MM.1S (cell line): ENCODE results near the gene FDX1.

Source experiments
- DNase-seq: peaks from one replicate; pipeline ENCODE4 v3.0.0-alpha.2; 2015
- H2AFZ ChIP-seq: fragments of 300-600 bp; sonication (generic); 2 replicates; pipeline ENCODE4 v1.6.0; 2016; ENCODE audit warnings: antibody characterized with exemption, low read length
- H3F3A ChIP-seq: fragments of 300-600 bp; sonication (generic); 2 replicates; pipeline ENCODE4 v1.6.1; 2016; ENCODE audit warnings: mild to moderate bottlenecking, antibody characterized with exemption, low read length, moderate library complexity, mixed read lengths; ENCODE audit not compliant: insufficient read depth
- H3K27ac ChIP-seq: fragments of 300-600 bp; sonication (generic); 2 replicates; pipeline ENCODE4 v1.5.1; 2016; ENCODE audit warnings: mild to moderate bottlenecking, low read length
- H3K27me3 ChIP-seq: fragments of 300-600 bp; sonication (generic); replicated peaks from 2 replicates; pipeline ENCODE4 v1.6.0; 2016; ENCODE audit warnings: low read length; ENCODE audit not compliant: insufficient read depth
- H3K36me3 ChIP-seq: fragments of 300-600 bp; sonication (generic); replicated peaks from 2 replicates; pipeline ENCODE4 v1.6.1; 2016; ENCODE audit warnings: mild to moderate bottlenecking, low read length, mixed read lengths; ENCODE audit not compliant: insufficient read depth
- H3K4me1 ChIP-seq: fragments of 300-600 bp; sonication (generic); 2 replicates; pipeline ENCODE4 v1.6.1; 2016; ENCODE audit warnings: low read length, mixed read lengths
- H3K4me2 ChIP-seq: fragments of 300-600 bp; sonication (generic); 2 replicates; pipeline ENCODE4 v1.6.0; 2016; ENCODE audit warnings: low read depth, low read length
- H3K4me3 ChIP-seq: fragments of 300-600 bp; sonication (generic); 2 replicates; pipeline ENCODE4 v1.5.1; 2016; ENCODE audit warnings: low read length, mixed read lengths
- H3K79me2 ChIP-seq: fragments of 300-600 bp; sonication (generic); 2 replicates; pipeline ENCODE4 v1.6.1; 2016; ENCODE audit warnings: mixed run types, low read length, mixed read lengths
- H3K9ac ChIP-seq: fragments of 300-600 bp; sonication (generic); 2 replicates; pipeline ENCODE4 v1.6.1; 2016; ENCODE audit warnings: low read length, mixed read lengths
- H3K9me2 ChIP-seq: fragments of 300-600 bp; sonication (generic); replicated peaks from 2 replicates; pipeline ENCODE4 v1.6.1; 2016; ENCODE audit warnings: mild to moderate bottlenecking, low read length, mixed read lengths; ENCODE audit not compliant: insufficient read depth
- H3K9me3 ChIP-seq: fragments of 300-600 bp; sonication (generic); replicated peaks from 2 replicates; pipeline ENCODE4 v1.6.1; 2016; ENCODE audit warnings: mild to moderate bottlenecking, low read length, mixed read lengths; ENCODE audit not compliant: insufficient read depth
- H4K20me1 ChIP-seq: fragments of 300-600 bp; sonication (generic); 2 replicates; pipeline ENCODE4 v1.6.1; 2016; ENCODE audit warnings: mild to moderate bottlenecking, low read length, moderate library complexity, mixed read lengths; ENCODE audit not compliant: insufficient read depth
- CTCF ChIP-seq: fragments of 300-600 bp; sonication (generic); IDR thresholded peaks from 2 replicates; pipeline ENCODE4 v1.5.1; 2016; ENCODE audit warnings: antibody characterized with exemption, low read length, mixed read lengths
- EZH2 ChIP-seq: fragments of 300-600 bp; sonication (generic); optimal IDR thresholded peaks from 2 replicates; pipeline ENCODE3; 2017; ENCODE audit warnings: low read depth, mild to moderate bottlenecking, antibody characterized with exemption, low read length, mixed read lengths
- EZH2phosphoT487 ChIP-seq: fragments of 300-600 bp; sonication (generic); IDR thresholded peaks from 2 replicates; pipeline ENCODE4 v1.6.1; 2018; ENCODE audit warnings: antibody characterized with exemption, low read length

FDX1 gene

GRCh38 chr11:110453684-110454354 lies 24.1 kb downstream of the FDX1 start:
- H4K20me1 ChIP-seq: no peaks in the 10 kb centered on the region
- no peak overlapping the region for H3K4me2 ChIP-seq
- TF ChIP-seq EZH2phosphoT487 (no peak), CTCF (no peak), EZH2 (no peak)
- no peak overlapping the region for H3K9ac ChIP-seq
- no peaks in the 10 kb centered on the region for H3K9me3 ChIP-seq
- H2AFZ ChIP-seq: no peak overlapping the region
- peaks cover 3% of the 10 kb centered on the region; the same call in 1 of the 2 replicates for H3K79me2 ChIP-seq
- no peak overlapping the region for H3K27ac ChIP-seq
- no peak for DNase-seq
- no peaks in the 10 kb centered on the region for H3K27me3 ChIP-seq
- H3K4me3 ChIP-seq: no peak overlapping the region
- H3F3A ChIP-seq: no peaks in the 10 kb centered on the region
- H3K4me1 ChIP-seq: 0 out of 2 replicates have a peak, but pooled peaks cover 6% of the 10 kb centered on the region
- H3K36me3 ChIP-seq: no peaks in the 10 kb centered on the region; the same call in 1 of the 2 replicates
- H3K9me2 ChIP-seq: no peaks in the 10 kb centered on the region

GRCh38 chr11:110454609-110455008 lies 24.9 kb downstream of the FDX1 start:
- Histone ChIP-seq H3K79me2 (no peaks in the 10 kb centered on the region), H3K4me1 (0 out of 2 replicates have a peak, but pooled peaks cover 6% of the 10 kb centered on the region), H3K36me3 (no peaks in the 10 kb centered on the region; the same call in 1 of the 2 replicates), H3K9ac (no peak overlapping the region), H4K20me1 (no peaks in the 10 kb centered on the region), H2AFZ (no peak overlapping the region), H3K27ac (no peak overlapping the region), H3K4me3 (no peak overlapping the region), H3K27me3 (no peaks in the 10 kb centered on the region), H3K9me2 (no peaks in the 10 kb centered on the region), H3K4me2 (no peak overlapping the region), H3K9me3 (no peaks in the 10 kb centered on the region), H3F3A (no peaks in the 10 kb centered on the region)
- no peak for TF ChIP-seq EZH2phosphoT487
- TF ChIP-seq CTCF: no peak
- TF ChIP-seq EZH2: no peak
- no peak for DNase-seq

GRCh38 chr11:110455718-110456117 lies 26.0 kb downstream of the FDX1 start:
- H3K4me1 ChIP-seq: 0 out of 2 replicates have a peak, but pooled peaks cover 6% of the 10 kb centered on the region
- no peak for TF ChIP-seq EZH2phosphoT487
- no peak for TF ChIP-seq CTCF
- TF ChIP-seq EZH2: no peak
- H3K9me2 ChIP-seq: no peaks in the 10 kb centered on the region
- H3K9me3 ChIP-seq: no peaks in the 10 kb centered on the region
- H3F3A ChIP-seq: no peaks in the 10 kb centered on the region
- DNase-seq: no peak
- no peak overlapping the region for H3K4me2 ChIP-seq
- H2AFZ ChIP-seq: no peak overlapping the region
- H3K79me2 ChIP-seq: no peaks in the 10 kb centered on the region
- H3K4me3 ChIP-seq: no peak overlapping the region
- H3K27me3 ChIP-seq: no peaks in the 10 kb centered on the region
- no peak overlapping the region for H3K9ac ChIP-seq
- H4K20me1 ChIP-seq: no peaks in the 10 kb centered on the region
- H3K36me3 ChIP-seq: no peaks in the 10 kb centered on the region; the same call in 1 of the 2 replicates
- H3K27ac ChIP-seq: no peak overlapping the region
